CD4-positive, alpha-beta T cell treated with Interferon gamma for 1 hour (primary cell): ENCODE results near the gene BACH2.

Source experiments
- DNase-seq: peaks from one replicate; pipeline ENCODE4 v3.0.0-alpha.2; 2020

BACH2 gene

DNA sequence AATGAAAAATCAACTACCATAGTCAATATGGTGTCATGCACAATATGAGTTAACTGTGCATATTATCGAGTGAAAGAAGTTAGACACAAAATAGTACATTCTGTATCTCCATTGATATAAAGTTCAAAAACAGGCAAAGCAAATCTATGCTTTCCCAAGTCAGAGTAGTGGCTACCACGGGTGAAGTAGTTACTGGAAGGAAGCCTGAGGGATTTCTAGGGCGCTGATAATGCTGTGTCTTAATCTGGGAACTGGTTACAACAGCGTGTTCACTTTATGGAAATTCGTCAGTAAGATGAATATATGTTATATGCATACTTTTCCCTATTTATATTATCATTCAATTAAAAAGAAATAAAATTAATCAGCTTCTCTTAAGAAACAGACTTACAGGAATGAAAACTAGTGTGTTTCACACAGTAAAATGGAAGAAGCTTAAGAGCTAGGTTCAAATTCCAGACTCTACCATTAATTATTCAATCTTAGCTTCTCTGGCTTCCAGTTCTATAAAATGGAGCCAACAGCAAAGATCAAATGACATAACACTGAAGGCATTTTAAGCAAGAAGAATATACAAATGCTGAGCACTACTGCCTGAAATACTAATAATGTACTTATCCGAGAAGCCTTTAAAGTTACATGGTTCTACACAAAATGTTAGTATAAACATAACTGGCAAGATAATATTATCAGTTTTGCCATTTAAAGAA lies 19.2 kb downstream of the BACH2 start:
- no peak for DNase-seq

DNA sequence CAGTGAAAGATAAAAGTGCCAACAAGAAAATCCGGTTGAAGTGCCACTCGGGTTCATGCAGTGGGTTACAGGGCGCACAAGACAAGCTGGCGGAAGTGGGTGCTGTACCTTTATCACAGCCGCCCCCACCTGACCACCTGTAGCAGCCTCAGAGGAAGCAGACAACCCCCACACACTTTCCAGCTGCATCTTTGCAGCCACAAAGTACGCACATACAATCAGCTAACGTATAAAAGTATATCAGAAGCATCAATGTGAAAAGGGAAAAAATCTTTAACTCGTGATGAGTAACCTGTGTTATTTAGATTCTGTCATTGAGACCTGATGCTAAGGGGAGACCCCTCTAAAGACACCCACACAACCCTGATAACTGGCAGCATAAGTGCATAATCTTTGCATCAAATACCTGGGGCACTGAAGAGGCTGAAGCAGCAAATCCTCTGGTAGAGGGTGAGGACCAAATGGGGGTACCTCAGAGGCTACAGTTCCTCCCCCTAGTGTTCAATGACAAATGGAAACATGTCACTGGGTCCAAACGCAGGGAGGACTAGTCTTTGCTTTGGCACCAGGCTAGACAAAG lies 22.1 kb downstream of the BACH2 start:
- DNase-seq, result peak; percentile 94

DNA sequence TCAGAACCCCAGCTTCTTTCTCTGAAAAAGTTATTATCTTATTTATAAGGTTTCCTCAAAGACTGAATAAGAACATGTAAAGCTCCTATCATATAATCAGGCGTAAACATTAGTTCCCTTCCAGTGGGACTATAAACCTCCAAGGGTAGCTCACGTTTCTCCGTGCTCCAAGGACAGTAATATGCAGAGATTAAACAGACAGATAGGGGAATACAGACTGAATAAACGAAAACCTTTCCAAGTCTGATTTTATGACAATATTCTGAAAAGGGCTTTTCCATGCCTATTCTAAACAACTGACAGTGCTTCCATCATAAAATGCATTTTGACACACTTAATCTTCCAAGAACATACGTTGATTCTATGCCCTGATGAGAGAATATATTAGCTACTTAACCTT lies 22.8 kb downstream of the BACH2 start:
- DNase-seq, result no peak

DNA sequence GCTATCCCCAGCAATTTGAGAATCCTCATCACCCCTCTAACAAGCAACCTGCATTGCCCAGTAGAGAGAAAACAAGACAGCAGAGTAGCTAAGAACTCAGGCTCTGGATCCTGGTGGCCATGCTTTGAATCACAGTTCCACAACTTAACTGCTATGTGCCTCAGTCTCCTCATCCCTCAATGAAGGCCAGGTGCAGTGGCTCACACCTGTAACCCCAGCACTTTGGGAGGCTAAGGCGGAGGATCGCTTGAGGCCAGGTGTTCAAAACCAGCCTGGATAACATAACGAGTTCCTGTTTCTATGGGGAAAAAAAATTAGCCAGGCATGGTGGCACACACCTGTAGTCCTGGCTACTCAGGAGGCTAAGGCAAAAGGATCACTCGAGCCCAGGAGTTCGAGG lies 23.7 kb downstream of the BACH2 start:
- no peak for DNase-seq

DNA sequence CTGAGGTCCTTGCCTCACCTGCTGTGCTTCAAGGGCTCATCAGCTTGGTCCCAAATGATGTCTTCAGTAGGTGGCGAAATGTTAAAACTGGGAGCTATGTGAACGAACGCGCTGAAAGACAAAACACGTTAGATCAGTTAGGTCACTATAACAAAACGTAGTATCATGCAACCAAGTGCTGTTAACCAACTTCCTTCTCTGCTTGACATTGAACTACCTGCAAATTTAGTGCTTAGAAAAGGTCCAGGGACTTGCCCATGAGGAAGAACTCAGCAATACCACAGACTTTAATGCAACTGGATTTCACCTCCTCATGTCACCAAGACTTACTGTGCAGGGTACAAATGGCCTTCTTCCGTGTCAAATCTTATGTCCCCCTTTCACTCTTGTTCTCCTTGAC lies 24.8 kb downstream of the BACH2 start:
- no peak for DNase-seq

DNA sequence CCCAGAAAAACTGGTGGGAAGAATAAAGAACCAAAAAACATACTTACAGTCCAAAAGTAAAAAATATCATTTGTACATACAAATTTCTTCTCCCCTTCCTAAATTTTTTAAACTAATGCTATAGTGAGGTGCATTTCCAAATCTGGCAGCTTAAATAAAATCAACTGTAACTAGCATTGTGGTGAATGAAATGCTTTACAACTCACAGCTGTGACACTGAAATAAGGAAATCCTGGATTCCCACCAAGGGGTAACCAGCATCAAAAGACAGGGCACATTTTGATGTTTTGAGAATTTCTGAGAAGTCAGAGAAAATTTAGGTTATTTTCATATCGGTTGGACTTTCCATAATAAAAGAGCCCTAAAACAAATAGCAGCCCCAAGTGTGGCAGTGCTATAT lies 27.3 kb downstream of the BACH2 start:
- no peak for DNase-seq

DNA sequence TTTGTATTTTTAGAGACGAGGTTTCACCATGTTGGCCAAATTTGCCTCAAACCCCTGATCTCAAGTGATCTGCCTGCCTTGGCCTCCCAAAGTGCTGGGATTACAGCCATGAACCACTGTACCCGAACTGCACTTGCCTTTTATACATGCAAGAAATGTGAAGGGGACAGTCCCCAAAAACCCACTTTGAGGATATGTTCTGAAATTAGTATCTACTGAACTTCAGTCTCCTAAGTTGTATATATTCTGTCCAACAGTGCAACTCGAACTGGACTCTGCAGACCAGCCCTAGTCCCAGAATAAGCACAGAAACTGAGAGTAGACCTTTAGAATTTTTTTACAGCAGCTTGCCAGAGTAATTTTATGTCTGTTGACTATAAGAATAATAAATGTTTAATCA lies 28.5 kb downstream of the BACH2 start:
- no peak for DNase-seq

DNA sequence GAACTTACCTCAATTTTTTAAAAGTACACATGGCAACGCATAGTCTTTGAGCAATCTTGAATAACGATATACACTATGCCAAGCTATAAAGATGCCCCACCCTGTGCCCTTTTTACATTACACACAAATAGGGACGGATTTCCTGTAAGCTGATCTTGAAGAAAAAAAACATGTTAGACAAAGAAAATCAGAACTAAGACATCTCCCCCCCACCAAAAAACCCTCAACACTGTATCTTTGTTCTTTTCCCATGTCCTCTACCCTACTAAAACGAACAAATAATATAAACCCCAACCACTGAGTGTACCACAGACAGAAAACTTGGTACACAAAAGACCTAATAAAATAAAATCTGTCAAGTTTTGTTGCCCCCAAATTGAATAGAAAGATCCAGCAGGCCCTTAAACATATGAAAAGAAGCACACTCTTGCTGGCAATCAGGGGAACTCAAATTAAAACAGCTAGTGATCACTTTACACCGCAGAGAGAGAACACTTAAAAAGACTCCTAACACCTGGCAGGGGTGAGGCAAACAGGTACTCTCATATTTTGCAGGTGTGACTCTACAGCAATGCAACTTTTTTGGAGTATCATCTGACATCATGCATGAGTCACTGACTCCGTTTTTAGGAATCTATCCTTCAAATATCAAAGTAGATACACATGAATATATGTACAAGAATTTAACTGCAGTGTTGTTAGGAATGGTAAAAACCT lies 29.6 kb downstream of the BACH2 start:
- no peak for DNase-seq

DNA sequence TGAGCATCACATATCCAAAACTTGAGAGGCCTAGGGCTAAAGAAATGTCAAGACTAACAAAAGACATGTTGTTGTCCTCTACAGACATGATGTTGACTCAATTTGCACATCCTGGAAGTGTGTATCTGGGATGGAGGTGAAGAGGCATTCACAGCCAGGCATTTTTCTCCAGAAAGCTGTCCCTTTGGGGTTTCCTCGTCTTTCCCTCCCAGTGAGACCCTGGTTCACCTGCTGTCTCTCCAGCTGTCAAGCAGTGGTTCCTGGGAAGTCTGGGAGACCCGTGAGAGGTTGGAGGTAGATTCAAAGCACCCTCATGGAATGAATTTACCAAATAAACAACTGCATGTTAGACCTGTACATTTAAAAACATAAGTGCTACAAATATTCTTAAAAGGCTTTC lies 32.1 kb downstream of the BACH2 start:
- DNase-seq, result no peak

DNA sequence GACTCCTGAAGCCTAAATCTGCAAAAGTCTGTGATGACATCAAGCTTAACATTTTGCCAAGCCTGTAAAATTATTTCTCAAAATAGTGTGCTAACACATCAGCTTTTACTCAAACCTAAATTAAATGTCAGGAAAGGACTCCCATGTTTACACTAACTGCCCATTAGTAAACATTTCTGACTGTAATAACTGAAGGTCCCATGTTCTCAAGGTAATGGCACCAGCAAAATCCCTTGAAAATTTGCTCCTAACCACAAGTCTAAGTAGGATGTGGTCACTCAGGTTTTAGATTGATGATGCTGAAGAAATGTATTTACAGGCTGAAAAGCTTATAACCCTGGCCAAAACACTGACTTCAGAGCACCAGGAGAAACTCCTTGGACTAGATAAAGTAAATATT lies 33.0 kb downstream of the BACH2 start:
- no peak for DNase-seq

DNA sequence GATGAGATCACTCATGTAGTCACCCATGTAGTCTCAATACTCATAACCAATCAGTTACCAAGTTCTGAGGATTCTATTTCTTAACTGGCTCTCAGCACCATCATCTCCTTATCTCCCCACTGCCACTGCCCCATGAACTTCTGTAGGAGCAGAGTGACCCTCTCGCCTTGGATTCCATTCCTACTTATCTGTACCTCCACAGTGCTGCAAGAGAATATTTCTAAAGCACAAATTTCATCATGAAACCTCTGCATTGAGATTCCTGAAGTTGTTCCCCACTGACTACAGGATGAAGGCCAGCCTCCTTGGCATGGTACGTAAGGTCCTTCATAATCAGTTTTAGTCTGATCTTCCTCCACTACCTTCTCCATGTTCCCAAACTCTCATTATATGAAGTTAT lies 34.8 kb downstream of the BACH2 start:
- no peak for DNase-seq

DNA sequence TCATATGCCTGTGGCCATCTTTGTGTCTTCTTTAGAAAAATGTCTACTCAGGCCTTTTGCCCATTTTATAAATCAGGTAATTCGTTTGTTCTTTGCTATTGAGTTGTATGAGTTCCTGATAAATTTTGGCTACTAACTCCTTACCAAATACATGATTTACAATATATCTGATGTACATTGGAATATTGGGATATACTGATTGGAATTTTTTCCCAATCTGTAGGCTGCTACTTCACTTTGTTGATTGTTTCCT lies 39.2 kb downstream of the BACH2 start:
- no peak for DNase-seq

DNA sequence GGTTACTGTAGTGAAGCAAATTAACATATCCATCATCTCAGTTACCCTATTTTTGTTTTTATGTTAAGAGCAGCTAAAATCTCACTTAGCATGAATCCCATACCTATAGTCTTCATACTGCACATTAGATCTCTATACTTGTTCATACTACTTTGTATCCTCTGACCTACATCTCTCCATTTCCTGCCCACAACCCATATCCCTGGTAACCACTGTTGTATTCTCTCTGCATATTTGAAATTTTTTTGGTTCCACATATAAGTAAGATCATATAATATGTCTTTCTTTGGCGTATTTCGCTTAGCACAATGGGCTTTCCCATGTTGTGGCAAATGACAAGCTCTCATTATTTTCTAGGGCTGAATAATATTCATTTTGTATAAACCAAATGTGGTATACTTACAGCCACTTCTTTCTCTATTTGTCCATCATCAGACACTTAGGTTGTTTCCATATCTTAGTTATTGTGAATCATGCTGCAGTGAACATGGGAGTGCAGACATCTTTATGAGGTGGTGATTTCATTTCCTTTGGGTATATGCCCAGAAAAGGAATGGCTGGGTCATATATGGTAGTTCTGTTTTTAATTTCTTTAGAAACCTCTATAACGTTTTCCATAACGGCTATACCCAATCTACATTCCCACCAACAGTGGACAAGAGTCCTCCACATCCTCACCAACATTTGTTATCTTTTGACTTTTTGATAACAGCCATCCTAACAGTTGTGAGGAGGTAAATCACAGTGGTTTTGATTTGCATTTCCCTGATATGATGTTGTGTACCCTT lies 39.8 kb downstream of the BACH2 start:
- DNase-seq, result no peak

DNA sequence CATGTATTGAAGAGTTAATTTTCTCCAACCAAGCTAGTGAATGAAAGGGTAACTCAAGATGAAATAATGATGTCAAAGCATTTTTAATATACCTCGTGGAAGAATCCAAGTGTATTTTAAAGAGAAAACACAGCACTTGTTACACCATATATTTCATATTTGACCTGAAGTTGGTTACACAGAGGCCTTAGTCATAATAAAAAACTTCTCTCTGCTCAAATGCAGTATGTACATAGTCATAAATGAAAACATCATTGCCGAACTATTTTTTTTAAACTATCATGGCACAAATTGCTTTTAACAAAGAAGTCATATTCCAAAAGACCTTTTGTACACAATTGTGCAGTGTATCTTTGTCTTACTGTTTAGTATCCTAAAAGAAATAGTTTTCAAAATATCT lies 43.0 kb downstream of the BACH2 start:
- DNase-seq, result no peak

DNA sequence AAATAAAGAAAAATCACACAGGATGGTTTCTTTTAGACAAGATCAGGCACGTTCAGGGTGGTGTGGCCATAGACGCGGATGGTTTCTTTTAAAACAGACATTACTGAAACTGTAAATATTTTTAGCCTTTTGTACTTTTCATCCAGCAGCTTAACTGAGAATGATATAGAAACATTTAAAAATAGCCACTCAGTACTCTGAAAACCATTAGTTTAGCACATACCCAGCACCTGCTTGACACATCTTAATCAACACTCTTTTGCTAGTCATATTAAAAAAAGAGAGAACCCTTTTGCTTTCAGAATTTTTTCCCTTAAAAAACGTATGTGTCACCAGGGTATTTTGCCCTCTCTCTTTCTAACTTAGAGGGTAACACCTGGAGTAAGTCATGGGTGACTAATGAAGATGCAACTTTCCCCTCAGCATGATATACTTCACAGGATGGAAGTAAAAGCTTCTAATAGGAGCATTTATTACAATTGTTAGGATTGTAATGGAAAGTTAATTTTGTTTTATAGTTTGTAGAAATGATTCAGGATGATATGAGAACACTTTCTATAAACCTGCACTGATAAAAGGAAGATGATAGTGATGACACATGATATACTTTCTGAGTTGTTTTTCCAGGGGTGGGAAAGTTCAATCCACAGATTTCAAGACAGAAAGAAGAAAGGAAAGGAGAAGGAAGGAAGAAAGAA lies 45.2 kb downstream of the BACH2 start:
- DNase-seq, result no peak

DNA sequence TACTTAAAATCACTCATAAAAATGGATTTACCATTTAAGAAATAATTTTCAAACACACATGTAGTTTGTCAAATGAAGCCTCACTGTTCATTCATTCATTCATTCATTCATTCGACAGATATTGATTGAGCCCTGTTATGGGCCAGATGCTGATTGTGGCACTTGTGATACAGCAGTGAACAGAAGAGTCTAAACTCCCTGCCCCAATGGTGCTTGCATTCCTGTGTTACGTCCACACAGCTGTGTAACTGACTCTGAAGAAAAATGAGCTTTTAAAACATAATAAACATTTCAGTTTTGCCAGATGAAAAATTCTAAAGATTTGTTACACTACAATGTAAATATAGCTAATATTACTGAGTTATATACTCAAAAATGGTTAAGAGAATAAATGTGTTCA lies 46.2 kb downstream of the BACH2 start:
- no peak for DNase-seq

DNA sequence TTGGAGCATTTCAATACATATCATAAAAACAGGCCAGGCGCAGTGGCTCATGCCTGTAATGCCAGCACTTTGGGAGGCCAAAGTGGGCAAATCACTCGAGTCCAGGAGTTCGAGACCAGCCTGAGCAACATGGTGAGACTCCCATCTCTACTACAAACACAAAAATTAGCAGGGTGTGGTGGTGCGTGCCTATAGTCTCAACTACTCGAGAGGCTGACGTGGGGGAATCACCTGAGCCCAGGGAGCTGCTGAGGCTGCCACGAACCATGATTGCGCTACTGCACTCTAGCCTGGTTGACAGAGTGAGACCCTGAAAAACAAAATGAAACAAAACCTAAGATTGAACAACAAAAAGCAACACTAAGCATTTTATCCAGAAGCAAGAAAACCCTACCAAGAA lies 47.2 kb downstream of the BACH2 start:
- DNase-seq, result peak; percentile 44

DNA sequence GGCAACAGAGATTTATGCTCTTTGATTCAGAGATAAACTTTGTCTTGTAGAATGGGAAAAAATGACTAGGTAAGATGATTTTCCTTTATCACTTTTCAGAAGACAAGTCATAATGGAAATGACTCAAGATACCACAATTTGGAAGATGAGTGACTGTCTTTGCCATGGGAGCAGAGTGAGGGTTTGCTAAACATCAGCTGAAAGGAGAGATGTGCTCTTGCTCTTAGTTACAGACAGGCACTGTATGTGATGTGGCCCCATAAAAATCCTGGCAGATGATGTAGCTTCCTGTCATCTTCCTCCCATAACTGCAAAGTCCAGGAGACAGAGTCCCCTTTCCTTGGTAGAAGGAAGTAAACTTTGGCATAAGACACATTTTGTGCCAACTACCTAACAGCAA lies 47.6 kb downstream of the BACH2 start:
- no peak for DNase-seq

DNA sequence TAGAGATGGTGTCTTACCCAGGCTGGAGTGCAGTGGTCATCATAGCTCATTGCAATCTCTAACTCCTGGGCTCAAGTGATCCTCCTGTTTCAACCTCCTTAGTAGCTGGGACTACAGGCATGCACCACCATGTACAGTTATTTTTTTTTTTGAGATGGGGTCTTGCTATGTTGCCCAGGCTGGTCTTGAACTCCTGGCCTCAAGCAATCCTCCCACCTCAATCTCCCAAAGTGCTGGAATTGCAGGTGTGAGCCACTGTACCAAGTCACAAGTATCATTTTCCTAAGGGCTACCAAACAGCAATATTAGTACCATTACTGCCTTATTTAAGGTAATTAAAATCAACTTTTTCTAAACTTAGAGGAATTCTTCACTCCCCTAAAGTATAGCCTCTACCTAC lies 49.4 kb downstream of the BACH2 start:
- no peak for DNase-seq

DNA sequence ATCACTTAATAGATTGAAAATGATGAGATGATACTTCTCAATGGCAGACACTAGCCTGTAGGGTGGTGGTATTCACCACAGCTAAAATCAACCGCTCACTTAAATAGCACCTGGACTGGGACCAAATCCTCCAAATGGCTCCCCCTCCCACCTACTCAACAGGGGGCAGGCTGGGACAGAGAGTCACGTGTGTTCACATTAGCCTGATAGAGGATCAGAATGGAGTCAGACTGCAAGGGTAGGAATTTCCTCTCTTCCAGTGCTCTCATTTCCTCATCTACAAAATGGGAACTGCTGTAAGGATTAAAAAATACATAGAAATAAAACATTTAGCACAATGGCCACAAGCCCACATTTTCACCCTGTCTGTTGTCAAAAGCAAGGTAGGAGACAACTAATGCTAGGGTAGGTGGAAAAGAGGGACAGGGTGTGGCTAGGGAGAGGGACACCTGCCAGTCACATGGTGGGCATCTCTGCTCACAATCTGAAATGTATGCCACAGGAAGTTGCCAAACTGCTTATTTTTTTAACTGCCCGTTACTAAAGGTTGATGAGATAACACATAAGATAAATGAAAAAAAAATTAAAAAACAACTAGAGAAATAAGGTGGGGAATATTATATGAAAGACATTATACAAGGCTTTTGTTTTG lies 55.3 kb downstream of the BACH2 start:
- no peak for DNase-seq

DNA sequence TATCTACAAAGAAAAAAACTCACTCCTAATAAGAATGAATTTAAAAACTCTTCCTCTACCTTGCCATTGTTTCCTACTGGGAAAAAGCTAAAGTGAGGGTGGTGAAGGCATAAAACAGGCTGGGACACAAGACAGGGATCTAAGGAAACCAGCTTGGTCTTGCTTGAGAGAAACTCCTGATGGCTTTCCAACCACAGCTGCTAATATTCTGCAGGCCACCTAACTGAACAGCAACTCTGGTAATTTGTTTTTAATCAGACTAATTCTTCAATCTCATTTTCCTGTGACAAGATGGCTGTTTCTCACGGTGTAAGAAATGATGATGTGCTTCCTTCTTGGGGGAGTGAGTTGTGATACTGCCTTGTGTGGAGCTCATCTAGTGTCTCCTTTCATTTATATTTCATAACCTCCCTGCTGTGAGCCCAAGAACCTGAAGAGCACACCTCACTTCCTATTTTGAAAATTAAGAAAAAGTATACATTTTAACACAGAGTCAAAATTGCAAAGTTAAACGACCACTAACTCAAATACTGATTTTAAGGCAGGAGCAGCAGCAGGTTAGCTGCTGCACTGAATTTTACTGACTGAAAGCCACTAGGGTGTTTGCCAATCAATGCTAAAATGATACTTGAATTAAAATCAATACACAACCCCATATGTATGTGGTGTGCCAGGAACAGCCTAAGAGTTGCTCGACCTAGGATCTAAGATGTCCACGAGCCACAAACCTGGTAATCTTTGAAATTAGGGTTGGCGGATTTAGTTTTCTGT lies 58.0 kb downstream of the BACH2 start:
- no peak for DNase-seq

DNA sequence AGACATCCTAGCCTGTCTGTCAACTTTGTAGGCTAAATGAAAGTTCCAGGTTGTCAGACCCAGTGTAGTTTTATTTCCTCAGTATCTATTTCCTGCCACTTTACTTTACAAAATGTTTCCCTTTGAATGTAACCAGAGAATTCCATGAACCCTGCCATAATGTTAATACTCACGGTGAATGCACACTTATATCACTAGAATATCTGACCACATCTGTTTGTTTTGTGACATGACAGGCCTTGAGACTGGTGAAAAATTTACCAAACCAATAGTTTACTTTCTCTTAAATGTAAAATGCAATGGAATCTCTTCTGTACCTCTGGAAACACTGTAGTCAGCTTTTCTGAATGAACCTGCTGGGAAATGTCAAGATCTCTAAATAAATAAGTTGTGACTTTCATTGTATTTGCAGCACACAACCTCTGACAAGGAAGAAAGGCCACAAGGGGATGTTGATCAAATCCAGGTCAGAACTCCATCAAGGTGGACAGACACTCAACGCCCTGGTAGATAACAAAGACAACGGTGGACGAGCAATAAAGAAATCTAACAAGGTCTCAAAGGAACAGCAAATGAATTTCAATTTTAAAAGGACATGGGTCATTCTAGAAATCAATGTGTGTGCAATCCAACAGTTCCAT lies 59.2 kb downstream of the BACH2 start:
- DNase-seq, result no peak
